ENCODE measurements around the gene HDAC9.

Gene HDAC9

GRCh38 chr7:18753972-18754610 lies 258.5 kb downstream of the HDAC9 start:
- DNase-seq, result no peak

- DNase-seq, result no peak
These were observed 259.2 kb downstream of the HDAC9 start for GRCh38 chr7:18754766-18755165.

GRCh38 chr7:18755793-18756192 lies 260.2 kb downstream of the HDAC9 start:
- DNase-seq, result no peak

GRCh38 chr7:18756378-18757050 lies 261.0 kb downstream of the HDAC9 start:
- no peak for DNase-seq

- no peak for DNase-seq
These were observed 264.5 kb downstream of the HDAC9 start for GRCh38 chr7:18760046-18760445.

GRCh38 chr7:18760631-18761445 lies 265.3 kb downstream of the HDAC9 start:
- no peak for DNase-seq

GRCh38 chr7:18762189-18762588 lies 266.6 kb downstream of the HDAC9 start:
- no peak for DNase-seq

GRCh38 chr7:18768256-18768655 lies 272.7 kb downstream of the HDAC9 start:
- DNase-seq, result no peak

- no peak for DNase-seq
These were observed 274.7 kb downstream of the HDAC9 start for GRCh38 chr7:18770154-18770811.

- no peak for DNase-seq
These were observed 275.3 kb downstream of the HDAC9 start for GRCh38 chr7:18770822-18771221.

- DNase-seq, result no peak
These were observed 276.5 kb downstream of the HDAC9 start for GRCh38 chr7:18771834-18772566.

- no peak for DNase-seq
These were observed 277.0 kb downstream of the HDAC9 start for GRCh38 chr7:18772567-18772965.

- no peak for DNase-seq
These were observed 281.8 kb downstream of the HDAC9 start for GRCh38 chr7:18777314-18777713.

GRCh38 chr7:18778594-18778993 lies 283.0 kb downstream of the HDAC9 start:
- DNase-seq, result no peak

- DNase-seq, result no peak
These were observed 284.7 kb downstream of the HDAC9 start for GRCh38 chr7:18780266-18780665.

- DNase-seq, result no peak
These were observed 285.4 kb downstream of the HDAC9 start for GRCh38 chr7:18780938-18781337.

- no peak for DNase-seq
These were observed 290.7 kb downstream of the HDAC9 start for GRCh38 chr7:18786196-18786727.

- no peak for DNase-seq
These were observed 291.2 kb downstream of the HDAC9 start for GRCh38 chr7:18786796-18787195.

- no peak for DNase-seq
These were observed 292.5 kb downstream of the HDAC9 start for GRCh38 chr7:18788026-18788425.

GRCh38 chr7:18792871-18793595 lies 297.5 kb downstream of the HDAC9 start:
- no peak for DNase-seq

- no peak for DNase-seq
These were observed 300.7 kb downstream of the HDAC9 start for GRCh38 chr7:18796216-18796615.
